Stimulated activated CD4-positive, alpha-beta T cell treated with anti-CD3 and anti-CD28 coated beads, TNF-alpha, amount 100 ng/mL, for 1 hour (primary cell): ENCODE measurements around the gene RAB28.
A peak's percentile ranks its signal among the peaks of the same experiment; 100 is the strongest.

Experiments
- DNase-seq, 3 donors: peaks; one replicate each; pipeline ENCODE4 v3.0.0-alpha.2; 2020; ENCODE audit warnings: low read depth in 3 of 3, low spot score in 1 of 3

Gene RAB28

DNA sequence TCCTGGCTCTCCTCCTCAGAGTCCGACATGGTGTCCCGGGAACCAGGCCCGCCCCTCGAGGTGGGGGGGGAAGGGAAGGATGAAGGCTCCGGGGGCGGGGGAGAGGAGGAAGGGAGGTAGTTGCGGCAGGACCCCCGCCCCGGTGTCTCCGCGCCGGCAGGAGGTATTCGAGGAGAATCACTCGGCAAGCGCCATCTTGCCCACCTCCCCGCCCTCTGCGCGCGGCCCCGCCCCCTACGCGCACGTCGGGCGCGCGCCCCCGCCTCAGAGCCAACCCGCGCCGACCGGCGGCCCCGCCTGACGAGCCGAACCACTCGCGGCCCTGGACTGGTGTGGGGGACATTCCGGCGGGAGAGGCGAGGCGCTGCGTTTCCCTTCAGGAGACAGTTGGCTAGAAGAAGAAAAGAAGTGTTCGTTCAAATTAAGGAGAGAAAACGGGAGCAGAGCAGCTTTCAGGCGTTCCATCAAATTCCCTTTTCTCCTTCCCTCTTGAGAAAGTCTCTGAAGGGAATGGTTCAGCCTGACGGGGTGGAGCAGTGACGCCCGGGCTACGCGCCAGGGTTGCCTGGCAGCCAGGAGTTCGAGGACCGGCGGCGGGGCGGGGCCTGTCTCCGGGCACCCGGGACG lies at the start of gene RAB28:
Gene RAB28, minus strand, starts transcription at position 219 of the 627 bp plus-strand sequence.
- peak; percentile 75 to 88 (median 88) for DNase-seq

DNA sequence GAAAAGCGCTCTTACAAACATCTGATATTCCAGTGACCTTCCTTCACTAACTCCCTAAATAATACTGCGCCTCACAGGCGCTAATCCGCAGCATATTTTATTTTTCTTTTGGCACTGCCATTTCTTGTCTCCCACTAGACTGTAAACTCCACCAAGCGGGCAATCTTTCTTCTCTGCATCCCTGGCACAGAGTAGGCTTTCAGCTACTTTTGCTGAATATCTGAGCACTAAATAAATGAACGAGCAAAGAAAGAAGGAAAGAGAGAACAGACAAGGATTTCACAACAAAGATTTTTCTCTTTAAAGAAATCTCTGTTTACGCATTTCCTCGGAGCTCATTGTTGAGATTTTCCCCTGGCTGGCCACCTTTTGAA lies 47.5 kb upstream of the RAB28 start:
- no peak for DNase-seq

DNA sequence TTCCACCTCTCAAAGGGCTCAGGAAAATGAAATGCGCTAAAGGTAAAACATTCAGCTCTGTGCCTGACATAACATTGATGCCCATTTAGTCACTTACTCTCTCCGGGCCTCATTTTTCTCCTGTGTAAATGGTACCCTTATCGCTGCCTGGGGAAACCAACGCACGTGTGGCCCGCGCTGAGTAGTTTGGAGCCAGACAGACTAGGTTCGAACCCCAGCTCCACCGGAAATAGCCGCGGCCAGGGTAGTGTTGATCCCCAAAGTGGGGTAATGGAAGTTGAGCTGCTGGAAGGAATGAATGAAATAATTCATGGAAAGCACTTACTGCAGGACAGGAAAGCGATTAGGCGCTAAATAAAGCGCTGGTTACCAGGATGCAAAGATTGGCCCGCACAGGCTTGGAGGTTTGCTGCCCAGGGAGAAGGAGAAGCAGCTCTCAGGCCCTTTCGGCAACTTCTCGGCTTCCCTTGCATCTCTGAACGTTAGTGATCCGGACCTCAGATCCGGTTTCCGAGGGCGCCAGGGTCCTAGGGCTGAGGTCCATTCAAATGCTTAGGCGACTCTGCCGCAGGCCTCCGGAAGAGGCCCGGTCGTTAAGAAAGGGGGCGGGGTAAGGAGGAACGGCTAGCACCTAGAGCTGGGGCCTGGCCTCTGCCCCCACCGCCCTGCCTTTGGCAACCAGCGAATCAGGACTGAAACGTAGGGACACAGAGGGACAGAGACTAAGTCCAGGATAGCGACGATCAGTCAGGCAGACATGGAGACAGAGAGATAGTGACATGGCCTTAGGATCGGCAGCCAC lies 46.9 kb upstream of the RAB28 start:
- no peak for DNase-seq

DNA sequence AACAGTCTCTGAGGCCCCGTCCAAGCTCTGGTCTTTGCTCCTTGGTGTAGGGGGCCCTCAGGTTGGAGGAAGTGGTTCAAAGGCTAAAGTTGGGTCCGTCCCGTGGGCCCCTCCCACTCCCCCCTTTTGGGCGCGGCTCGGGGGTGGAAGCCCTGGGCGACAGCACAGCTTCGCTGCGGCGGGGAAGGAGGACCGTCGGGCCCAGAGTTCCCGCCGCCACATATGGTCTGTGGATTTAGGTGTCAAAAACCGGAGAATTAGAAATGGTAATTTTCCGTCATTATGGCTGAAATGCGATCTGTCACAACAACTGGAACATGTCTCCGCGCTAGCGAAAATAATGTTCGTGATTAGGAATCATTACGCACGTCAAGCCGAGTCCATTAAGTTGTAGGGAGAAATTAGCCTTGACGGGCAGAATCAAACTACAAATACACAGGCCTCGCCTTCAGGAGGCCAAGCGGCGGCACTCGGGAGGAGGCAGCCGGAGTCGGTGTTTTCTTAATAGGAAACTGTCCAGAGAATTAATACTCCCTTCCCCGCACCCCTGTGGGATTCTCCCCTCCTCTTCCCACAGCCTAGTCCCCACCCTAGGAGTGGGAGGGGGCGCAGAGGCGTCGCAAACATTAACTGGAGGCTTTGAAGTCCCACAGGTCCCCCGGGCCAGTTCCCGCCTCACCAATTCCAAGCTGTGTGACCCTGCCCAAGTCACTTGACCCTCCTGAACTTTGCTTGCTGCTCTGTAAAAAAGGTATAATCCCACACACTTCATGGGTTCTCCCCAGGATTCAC lies 45.2 kb upstream of the RAB28 start:
- no peak for DNase-seq

DNA sequence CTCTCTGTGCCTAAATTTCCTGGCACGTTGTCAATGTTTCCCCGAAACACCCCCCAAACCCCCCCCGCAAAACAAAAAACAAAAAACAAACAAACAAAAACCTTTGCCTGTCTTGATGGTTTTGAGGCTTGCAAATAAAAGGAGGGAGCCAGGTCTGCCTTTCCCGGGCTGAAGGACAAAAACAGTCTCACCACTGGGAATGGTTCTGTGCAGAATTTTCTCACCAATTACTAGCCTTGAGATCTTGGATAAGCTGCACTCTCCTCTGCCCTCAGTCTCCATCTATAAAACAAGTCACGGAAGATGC lies 44.6 kb upstream of the RAB28 start:
- DNase-seq, result no peak

DNA sequence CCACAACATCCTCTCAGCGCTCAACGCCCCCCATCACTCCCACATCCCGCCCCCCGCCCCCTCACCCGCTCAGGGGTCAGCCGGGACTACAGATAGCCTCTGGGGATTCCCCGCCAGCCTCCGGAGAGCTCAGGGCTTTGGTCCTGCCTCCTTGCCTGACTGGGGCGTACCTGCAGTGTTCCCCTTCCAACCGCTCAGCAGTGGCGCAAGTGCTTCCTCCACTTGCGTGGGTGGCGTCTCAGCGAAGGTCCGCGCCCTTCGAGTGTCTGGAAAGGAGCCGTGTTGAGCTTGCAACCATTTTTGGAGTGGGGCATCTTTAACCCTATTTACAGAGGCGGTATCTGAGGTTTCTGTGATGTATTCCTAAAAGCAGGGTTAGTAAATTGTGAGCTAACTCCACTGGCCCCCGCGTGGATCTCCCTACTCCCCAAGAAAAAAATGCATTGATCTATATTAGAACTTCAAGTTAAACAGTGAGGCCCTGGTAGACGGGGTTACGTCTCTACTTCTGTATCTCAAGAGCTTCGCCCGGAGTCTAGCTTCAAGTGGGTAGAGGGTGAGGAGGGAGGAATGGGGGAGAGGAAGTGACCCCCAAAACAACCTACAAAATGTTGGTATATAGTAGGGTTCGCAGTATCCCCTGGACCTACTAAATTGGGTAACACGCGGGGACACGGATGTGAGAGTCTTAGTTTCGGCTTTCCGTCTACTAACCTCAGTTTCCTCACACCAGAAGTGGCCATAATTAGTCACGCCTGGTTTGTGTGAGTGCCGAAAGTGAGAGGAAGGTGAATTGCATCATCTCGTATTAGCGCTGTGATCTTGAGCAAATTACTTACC lies 44.1 kb upstream of the RAB28 start:
- DNase-seq, result no peak

DNA sequence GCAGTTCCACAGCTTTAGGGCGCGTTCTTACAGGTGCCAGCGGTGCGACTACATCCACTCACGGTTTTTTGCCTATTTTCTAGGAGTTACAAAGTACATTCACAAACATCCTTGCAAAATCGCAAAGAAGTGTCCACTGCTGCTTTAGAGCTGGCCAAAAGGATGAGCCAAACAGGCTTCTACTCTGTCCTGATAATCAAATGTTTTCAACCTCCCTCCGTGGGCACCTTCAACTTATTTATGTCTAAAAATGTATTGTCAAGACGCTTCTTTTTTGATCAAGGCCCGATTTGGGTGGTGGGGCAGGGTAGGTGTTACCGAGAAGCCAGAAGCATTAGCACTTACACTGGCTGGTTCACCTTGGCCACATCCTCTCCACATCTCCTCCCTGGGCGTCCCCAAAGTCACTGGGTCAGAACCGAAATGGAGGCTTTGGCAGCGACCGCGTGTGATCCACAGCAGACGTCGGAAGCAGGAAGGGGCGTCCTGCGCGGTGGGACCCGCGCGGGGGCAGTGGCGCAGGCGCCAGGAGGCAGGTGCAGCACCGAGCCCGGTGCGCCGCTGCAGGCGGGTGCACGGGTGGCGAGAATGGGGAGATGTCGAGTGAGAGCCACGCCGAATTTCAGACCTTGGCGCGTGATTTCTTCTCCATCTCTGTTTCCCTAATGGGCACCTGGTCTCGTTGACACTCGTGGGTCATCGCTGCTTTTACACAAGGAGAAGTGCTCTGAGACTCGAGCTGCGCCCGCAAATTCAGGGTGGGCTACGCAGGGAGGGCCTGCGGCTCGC lies 43.2 kb upstream of the RAB28 start:
- no peak for DNase-seq

DNA sequence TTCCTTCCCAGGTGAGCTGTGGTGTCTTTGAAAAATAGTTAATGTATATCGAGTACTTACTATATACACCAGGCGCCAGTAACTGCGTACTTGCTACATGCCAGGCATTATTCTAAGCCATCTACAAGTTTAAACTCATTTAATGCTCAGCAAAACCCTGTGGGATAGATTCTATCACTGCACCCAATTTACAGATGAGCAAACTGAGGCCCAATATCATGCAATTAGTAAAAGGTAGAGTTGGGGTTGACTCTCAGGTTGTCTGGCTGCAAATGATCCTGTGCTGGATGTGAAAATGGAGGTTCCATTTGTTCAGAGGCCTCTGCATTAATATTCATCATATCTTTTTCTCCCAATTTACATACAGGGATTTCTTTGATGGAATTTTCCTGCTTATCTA lies 42.5 kb upstream of the RAB28 start:
- DNase-seq, result no peak

DNA sequence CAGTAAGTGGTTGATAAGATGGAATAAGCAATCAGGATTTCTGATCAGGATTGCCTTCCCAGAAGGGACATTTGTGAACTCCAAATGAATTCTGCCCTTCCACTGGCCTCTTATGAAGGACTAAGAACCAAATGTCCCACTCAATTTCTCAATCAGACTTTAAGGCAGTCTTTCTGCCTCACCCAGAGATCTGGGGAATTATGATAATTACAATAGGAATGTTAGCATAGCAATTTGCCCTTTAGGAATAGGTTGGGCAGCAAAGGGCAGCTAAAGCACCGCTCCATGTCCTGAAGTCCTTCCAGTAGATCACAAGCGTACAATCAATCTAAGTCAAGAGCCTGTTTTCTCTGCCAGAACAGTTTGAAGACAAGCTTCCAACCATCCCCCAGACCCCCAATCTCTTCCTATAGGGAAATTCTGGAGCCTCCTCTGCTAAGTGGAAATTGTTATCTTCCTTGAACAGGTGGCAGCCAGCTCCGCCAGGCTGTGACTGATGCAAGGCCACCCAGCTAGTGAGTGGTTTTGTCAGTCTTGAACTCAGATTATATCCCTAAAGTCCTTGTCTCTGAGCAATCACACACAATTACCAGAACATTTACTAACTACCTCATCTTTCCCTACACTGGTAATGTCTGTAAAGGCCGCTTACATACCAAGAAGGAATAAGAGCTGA lies 41.6 kb upstream of the RAB28 start:
- DNase-seq, result no peak

DNA sequence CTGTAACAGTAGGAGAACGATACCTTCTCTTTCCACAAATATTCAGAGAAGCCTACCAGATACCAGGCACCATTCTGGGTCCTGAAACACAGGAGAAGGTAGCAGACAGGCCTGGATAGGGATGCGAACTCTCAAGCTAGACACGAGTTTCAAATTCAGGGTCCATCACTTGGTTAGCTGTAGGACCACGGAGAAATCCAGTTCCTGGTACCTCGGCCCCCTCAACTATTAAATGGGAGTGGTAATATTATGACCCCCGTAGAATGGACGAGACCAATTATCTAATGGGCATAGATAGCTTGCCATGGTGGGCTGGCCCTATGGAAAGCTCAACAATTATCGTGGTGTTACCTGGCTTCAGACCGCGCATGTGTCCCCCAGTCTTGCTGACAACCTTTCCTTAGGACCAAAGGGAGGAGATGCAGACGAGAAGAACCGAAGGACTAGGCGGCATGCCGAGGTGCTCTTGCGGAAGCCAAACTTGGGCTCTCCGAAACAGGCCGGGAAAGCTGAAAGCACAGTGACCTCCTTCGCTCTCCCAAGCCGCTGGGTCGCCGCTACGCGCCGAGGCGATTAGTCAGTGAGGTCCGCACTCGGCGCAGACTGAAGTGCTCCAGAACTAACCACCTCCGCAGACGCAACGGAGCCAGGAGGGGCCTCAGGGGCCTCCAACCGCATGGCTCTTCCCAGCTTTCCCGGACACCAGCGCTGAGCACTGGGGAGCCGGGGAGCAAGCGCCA lies 40.5 kb upstream of the RAB28 start:
- DNase-seq, result no peak

DNA sequence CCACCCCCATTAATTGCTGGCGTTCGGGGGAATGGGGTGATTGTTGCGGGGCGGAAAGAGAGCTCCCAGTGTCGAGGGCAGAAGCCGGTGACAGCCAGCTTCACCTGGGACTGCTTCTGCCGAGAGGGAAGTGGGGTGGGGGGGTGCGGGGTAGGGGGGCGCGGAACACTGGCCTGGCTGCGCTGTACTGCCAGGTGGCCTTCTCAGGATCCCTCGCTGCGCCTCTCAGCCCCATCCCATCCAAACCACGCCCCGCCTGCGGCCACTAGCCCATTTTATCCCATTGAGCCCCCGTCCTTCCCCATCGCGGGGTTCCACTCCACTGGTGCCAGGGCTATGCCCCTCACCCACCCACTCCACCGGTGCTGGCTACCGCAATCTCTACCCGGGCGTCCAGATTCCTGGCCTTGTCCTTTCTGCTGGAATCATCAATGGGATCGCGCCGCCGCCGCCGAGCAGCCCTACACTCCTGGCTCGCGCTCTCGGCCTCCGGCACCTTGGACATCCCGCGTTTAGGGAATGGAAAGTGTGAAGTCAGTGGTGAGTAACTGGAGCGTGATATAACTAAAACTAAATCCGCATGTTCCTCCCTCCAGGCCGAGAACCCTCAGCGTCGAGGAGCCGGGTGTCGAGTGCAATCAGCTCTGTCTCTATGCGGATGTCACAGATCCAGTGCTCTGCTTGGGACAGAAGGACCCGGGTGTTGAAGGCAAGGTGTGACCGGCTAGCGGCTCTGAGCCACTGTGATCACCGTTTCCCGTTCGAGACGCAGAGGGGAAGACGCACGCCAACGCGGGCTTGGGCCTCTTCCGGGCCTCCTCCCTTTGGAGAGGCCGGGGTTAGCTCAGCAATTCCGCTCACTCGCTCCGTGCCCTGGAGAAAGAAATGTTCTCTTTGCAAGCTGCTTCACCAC lies 39.7 kb upstream of the RAB28 start:
- no peak for DNase-seq

DNA sequence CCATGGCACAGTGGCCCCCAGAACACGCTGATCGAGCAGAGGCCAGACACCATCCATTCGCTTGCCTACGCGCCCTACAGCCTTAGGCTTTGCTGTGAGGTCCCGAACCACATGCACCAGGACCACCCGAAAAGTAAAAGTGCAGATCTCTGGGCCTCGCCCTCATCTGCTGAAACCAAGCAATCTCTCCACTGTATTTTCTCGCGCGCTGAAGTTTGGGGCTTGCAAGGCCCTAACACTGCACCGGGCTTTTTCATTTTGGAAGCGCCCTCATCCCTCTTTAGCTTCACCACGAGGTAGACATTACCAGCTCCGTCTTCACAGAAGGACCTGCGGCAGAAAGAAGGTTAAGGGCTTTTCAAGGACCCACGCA lies 39.0 kb upstream of the RAB28 start:
- DNase-seq, result no peak

DNA sequence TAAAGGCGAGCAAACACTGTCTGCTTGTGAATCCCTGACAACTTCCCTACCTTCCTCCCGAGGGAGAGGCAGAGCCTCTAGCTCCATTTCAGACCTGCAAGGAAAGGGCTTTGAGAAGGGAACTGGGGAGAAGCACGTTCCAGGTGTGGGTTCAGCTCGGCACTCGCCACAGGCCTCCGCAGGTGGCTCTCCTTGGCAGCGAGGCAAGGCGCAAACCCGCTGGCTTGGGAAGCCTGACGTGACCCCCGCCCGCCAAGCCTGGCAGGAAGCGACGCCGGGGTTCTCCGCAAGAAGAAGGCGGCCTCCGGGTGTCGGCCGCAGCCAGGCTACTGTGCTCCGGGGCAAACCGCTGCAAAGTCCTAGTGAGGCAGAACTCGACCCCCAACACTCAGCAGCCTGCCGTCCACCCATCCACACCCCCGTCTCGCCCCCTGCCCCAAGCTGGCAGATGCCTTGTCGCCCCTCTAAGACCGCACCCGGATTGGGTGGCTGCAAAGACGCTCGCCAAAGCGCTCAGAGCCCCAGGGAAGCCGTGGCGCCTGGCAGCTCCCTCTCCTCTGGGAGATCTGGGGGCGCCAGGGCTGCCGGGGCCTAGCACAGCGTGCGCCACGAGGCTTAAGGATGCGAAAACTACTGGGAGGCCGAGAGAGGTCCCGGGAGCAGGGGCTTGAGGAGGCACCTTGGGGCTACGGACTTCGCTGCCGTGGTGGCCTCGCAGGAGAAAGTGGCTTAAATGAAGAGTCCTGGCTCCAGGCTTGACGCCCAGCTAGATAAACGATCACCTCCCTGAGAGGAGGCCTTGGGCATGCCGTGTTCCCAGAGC lies 38.4 kb upstream of the RAB28 start:
- DNase-seq, result no peak

DNA sequence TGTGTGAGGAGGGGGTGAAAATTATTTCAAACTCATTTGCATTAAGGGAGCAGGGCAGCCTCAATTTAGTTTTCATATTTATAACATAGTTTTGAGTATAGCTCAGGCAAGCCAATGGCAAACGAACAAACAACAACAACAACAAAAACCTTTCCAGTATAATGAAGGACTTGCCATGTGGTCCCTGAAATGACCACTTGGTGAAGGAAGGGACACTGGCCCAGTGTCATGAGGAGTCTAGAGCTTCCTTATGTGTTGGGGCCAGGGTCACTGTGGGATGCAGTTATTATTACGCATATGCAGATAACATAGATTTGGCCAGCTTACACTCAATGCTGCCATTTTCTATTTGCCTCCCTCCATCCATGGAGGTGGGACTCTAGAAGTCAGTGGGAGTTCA lies 36.9 kb upstream of the RAB28 start:
- DNase-seq, result no peak

DNA sequence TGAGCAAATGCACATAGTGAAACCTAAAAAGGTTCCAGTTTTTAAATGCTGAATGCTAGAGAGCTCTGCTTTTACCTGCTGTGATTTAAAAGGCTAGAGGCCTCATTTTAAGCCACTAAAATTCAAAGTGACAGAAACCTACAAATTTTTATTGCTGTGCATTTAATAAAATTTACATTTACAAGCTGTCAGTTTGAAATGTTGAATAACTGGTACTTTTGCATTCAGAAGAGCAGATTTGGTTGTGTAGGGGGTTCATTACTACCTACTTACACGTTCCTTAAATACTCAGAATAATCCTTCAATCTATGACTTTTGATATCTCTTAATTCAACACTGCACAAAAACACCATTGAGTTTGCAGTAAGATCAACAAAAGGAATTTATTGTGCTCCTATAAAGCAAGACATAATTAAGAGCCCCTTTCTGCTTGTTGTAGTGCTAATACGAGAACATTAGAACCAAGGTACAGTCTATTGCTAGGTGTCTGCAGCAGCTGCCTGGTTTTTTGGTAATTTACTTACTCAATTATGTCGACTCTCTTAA lies 32.2 kb upstream of the RAB28 start:
- DNase-seq, result no peak

DNA sequence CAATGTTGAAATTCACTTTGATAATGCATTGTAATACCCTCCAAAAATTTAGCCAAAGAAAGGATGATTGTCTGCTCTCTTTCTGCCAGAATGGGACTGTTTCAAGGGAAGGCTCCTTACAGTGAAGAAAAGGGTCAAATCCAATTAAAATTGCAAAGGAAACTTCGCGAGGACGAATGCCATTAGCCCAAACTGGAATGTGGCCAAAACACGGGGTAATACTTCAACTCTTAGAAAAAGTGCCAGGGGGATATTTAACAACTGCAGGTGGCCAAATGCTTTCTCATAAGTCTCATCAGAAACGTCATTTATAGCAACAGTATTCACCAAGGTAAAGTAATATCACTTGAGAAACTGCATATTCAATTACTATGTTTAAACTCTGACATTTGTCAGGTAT lies 31.1 kb upstream of the RAB28 start:
- no peak for DNase-seq

DNA sequence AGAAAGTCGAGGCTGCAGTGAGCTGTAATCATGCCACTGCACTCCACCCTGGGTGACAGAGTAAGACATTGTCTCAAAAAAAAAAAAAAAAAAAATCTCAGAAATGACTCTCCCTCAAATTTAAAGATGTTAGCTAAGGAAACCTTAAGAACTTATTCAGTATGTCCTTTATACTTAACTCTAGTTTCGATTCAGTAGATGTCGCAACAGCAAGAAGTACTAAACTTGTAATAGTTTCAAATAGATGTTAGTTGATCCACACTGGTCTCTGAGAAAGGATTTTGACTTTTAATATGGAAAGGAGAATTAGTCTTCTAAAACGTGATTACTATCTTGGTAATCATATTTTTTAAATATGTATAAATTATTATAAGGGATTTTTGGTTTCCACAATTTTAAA lies 30.6 kb upstream of the RAB28 start:
- DNase-seq, result no peak
